Neural crest cell (in vitro differentiated cells): ENCODE results near the gene FAF2. TPM values are rescaled to one million over a fixed set of nuclear protein-coding genes. Genes with fewer than 3 reads are reported as not detected.
"Not testable (repeated sequence)": the region's sequence is repeated elsewhere in the genome, so short reads cannot be mapped to it uniquely, and the experiment has no call there.

ENCODE experiments used
- DNase-seq: peaks from one replicate; pipeline ENCODE4 v3.0.0; 2021; ENCODE audit warnings: low read depth, mixed read lengths, low spot score
- H3K27ac Mint-ChIP-seq: one replicate; pipeline ENCODE4 v1.8.0; 2021; ENCODE audit warnings: mild to moderate bottlenecking, mixed read lengths; ENCODE audit not compliant: unreplicated experiment
- H3K27me3 Mint-ChIP-seq: 2 replicates; pipeline ENCODE4 v1.8.0; 2021; ENCODE audit warnings: low read depth, mild to moderate bottlenecking, mixed read lengths
- H3K36me3 Mint-ChIP-seq: 2 replicates; pipeline ENCODE4 v1.8.0; 2021; ENCODE audit warnings: low read depth, mild to moderate bottlenecking, mixed read lengths
- H3K4me1 Mint-ChIP-seq: 2 replicates; pipeline ENCODE4 v1.8.0; 2021; ENCODE audit warnings: mixed read lengths
- H3K4me3 Mint-ChIP-seq: one replicate; pipeline ENCODE4 v1.8.0; 2021; ENCODE audit warnings: mild to moderate bottlenecking, mixed read lengths
- H3K9me3 Mint-ChIP-seq: 2 replicates; pipeline ENCODE4 v1.8.0; 2021; ENCODE audit warnings: mixed read lengths
- CTCF ChIP-seq: fragments of 200-600 bp; sonication (generic); conservative IDR thresholded peaks from 2 replicates; pipeline ENCODE4 v1.5.0; 2021; ENCODE audit warnings: antibody characterized with exemption, mild to moderate bottlenecking
- total RNA-seq: library from RNA; stranded (reverse); gene quantifications from 2 replicates; pipeline ENCODE4 v1.2.1, GENCODE V29; 2021

FAF2 gene
- total RNA-seq, 1 donor from 2014 or later: 50.3 TPM

GRCh38 chr5:176406436-176407052, 41.6 kb upstream of the FAF2 start:
- H3K4me3 Mint-ChIP-seq: no peak overlapping the region
- TF ChIP-seq CTCF: no peak
- no peaks in the 10 kb centered on the region for H3K9me3 Mint-ChIP-seq
- no peaks in the 10 kb centered on the region for H3K4me1 Mint-ChIP-seq
- no peaks in the 10 kb centered on the region for H3K36me3 Mint-ChIP-seq
- no peaks in the 10 kb centered on the region for H3K27me3 Mint-ChIP-seq
- DNase-seq: no peak
- no peak overlapping the region for H3K27ac Mint-ChIP-seq

- H3K27ac Mint-ChIP-seq: no peak overlapping the region
- H3K4me1 Mint-ChIP-seq: no peaks in the 10 kb centered on the region
- no peaks in the 10 kb centered on the region for H3K36me3 Mint-ChIP-seq
- H3K4me3 Mint-ChIP-seq: no peak overlapping the region
- H3K27me3 Mint-ChIP-seq: no peaks in the 10 kb centered on the region
- DNase-seq: no peak
- H3K9me3 Mint-ChIP-seq: no peaks in the 10 kb centered on the region
- no peak for TF ChIP-seq CTCF
These were observed 40.5 kb upstream of the FAF2 start for GRCh38 chr5:176407456-176408251.

- H3K9me3 Mint-ChIP-seq, H3K27me3 Mint-ChIP-seq, H3K27ac Mint-ChIP-seq, H3K4me1 Mint-ChIP-seq, H3K4me3 Mint-ChIP-seq, H3K36me3 Mint-ChIP-seq, DNase-seq: not testable (repeated sequence)
These were observed 40.0 kb upstream of the FAF2 start for GRCh38 chr5:176408252-176408573.

GRCh38 chr5:176408590-176408989, 39.6 kb upstream of the FAF2 start:
- H3K4me3 Mint-ChIP-seq: no peak overlapping the region
- H3K36me3 Mint-ChIP-seq: no peaks in the 10 kb centered on the region
- no peaks in the 10 kb centered on the region for H3K27me3 Mint-ChIP-seq
- H3K9me3 Mint-ChIP-seq: no peaks in the 10 kb centered on the region
- no peak for TF ChIP-seq CTCF
- DNase-seq: no peak
- H3K27ac Mint-ChIP-seq: no peak overlapping the region
- no peaks in the 10 kb centered on the region for H3K4me1 Mint-ChIP-seq

GRCh38 chr5:176409765-176410164, 38.4 kb upstream of the FAF2 start:
- H3K4me3 Mint-ChIP-seq: no peak overlapping the region
- H3K4me1 Mint-ChIP-seq: peaks cover 3% of the 10 kb centered on the region

More at GRCh38 chr5:176409765-176410164, 38.4 kb upstream of the FAF2 start:
- DNase-seq: no peak
- TF ChIP-seq CTCF: no peak
- Mint-ChIP-seq H3K9me3 (no peaks in the 10 kb centered on the region), H3K36me3 (no peaks in the 10 kb centered on the region), H3K27ac (no peak overlapping the region), H3K27me3 (no peaks in the 10 kb centered on the region)
